OCI-LY1 (cell line): ENCODE measurements around the gene AMPH.

ENCODE experiments used
- CTCF ChIP-seq: fragments of 200-600 bp; sonication (generic), shearing (Covaris generic); IDR thresholded peaks from 2 replicates; pipeline ENCODE4 v1.5.1; 2017; ENCODE audit warnings: mild to moderate bottlenecking, antibody characterized with exemption, low read length, moderate library complexity, mixed read lengths
- EZH2 ChIP-seq: fragments of 200-600 bp; sonication (generic), shearing (Covaris generic); IDR thresholded peaks from 2 replicates; pipeline ENCODE4 v1.8.0; 2017; ENCODE audit warnings: borderline replicate concordance, mixed run types, mild to moderate bottlenecking, antibody characterized with exemption, low read length, moderate library complexity, mixed read lengths

- TF ChIP-seq CTCF (no peak), EZH2 (no peak)
These were observed 199.1 kb downstream of the AMPH start for GRCh38 chr7:38432080-38432479.
